Measurements from ENCODE around the gene TBP.
"Not testable (repeated sequence)": the region's sequence is repeated elsewhere in the genome, so short reads cannot be mapped to it uniquely, and the experiment has no call there.

GRCh38 chr6:170612256-170612804 is 58.2 kb downstream of the TBP start:
- TF ChIP-seq CTCF (IDR thresholded peaks at IDR 0.05); ZFX (IDR thresholded peaks at IDR 0.05; ENCODE audit: borderline replicate concordance): not testable (repeated sequence)

Data from 22Rv1 (cell line).